ENCODE measurements around the gene PRUNE2. TPM values are rescaled to one million over a fixed set of nuclear protein-coding genes. Genes with fewer than 3 reads are reported as not detected.

Gene PRUNE2
- total and polyA plus RNA-seq, 4 donors: 1.3 to 4.5 (median 1.6) TPM

- no peaks in the 10 kb centered on the region for H3K36me3 ChIP-seq (ENCODE audit: control insufficient read depth in 4 of 4, insufficient read depth in 3 of 4, low read depth in 1 of 4, low read length in 3 of 4)
- TF ChIP-seq HNF4G (IDR thresholded peaks at IDR 0.05): no peak
- no peak for TF ChIP-seq CTCF (IDR thresholded peaks at IDR 0.05; ENCODE audit: low read depth, low read length, missing input control)
- TF ChIP-seq TAF1 (conservative IDR thresholded peaks at IDR 0.05): no peak
- TF ChIP-seq RAD21 (IDR thresholded peaks at IDR 0.05): no peak
- no peak for TF ChIP-seq RXRA (IDR thresholded peaks at IDR 0.05)
- no peak for TF ChIP-seq FOXA2 (IDR thresholded peaks at IDR 0.05)
- TF ChIP-seq FOXA1 (IDR thresholded peaks at IDR 0.05): no peak
- TF ChIP-seq REST (IDR thresholded peaks at IDR 0.05): no peak
- TF ChIP-seq YY1 (IDR thresholded peaks at IDR 0.05): no peak
- TF ChIP-seq GABPA (IDR thresholded peaks at IDR 0.05 in 1 of 2, conservative IDR thresholded peaks at IDR 0.05 in 1 of 2): no peak
- no peak for TF ChIP-seq SP1 (IDR thresholded peaks at IDR 0.05)
- no peak for TF ChIP-seq JUND (IDR thresholded peaks at IDR 0.05)
- TF ChIP-seq, protein P1, sequence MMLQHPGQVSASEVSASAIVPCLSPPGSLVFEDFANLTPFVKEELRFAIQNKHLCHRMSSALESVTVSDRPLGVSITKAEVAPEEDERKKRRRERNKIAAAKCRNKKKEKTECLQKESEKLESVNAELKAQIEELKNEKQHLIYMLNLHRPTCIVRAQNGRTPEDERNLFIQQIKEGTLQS (IDR thresholded peaks at IDR 0.05): no peak
- no peak for TF ChIP-seq HNF4A (conservative IDR thresholded peaks at IDR 0.05)
- TF ChIP-seq EGR1 (IDR thresholded peaks at IDR 0.05; ENCODE audit: low read depth in 2 of 2): no peak
- no peak for TF ChIP-seq ZBTB33 (IDR thresholded peaks at IDR 0.05)
- no peak overlapping the region for H3K27ac ChIP-seq (ENCODE audit: low read depth in 1 of 2, low read length in 2 of 2)
- no peaks in the 10 kb centered on the region for H3K4me1 ChIP-seq (ENCODE audit: control insufficient read depth in 4 of 4, insufficient read depth in 4 of 4, low read length in 3 of 4)
- no peak overlapping the region for H3K9ac ChIP-seq (ENCODE audit: low read depth in 1 of 2, low read length in 2 of 2)
- WGBS: 59% methylated on average over 5 of the region's 5 CpGs
- no peaks in the 10 kb centered on the region for H3K27me3 ChIP-seq (ENCODE audit: control insufficient read depth in 4 of 4, insufficient read depth in 4 of 4, low read length in 3 of 4)
- DNase-seq (ENCODE audit: low spot score): no peak
- H3K9me3 ChIP-seq (ENCODE audit: control insufficient read depth in 4 of 4, low read length in 3 of 4): peaks cover 0 to 8% (median 3%) of the 10 kb centered on the region in 4 donors
- no peak overlapping the region for H3K4me3 ChIP-seq (ENCODE audit: low read depth in 1 of 3, low read length in 3 of 3)
These were observed 164.4 kb downstream of the PRUNE2 start for GRCh38 chr9:76741524-76741923.

DNA sequence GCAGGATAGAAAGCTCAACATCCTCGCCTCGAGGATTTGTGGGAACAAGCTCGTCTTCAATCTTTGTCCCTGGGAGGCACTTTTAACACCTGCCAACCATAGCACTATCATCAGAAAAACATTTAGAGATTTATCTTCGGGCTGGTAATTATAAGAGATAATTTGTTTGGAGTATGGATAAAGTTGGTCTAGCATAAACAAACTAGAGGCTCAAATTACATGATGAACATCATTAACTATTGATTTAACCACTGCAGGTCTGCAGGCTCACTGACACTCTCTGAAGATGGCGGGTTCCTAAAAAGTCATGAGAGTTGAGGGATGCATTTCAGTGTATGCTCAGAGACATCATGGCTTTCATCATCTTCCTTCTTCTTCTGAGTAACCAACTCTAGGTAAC lies 167.5 kb downstream of the PRUNE2 start:
- no peak overlapping the region for H3K4me3 ChIP-seq (ENCODE audit: low read depth in 1 of 3, low read length in 3 of 3)
- H3K9me3 ChIP-seq (ENCODE audit: control insufficient read depth in 4 of 4, low read length in 3 of 4): no peaks in the 10 kb centered on the region
- no peak for TF ChIP-seq HNF4G (IDR thresholded peaks at IDR 0.05)
- WGBS: 70% methylated on average over 5 of the region's 5 CpGs
- H3K27ac ChIP-seq (ENCODE audit: low read depth in 1 of 2, low read length in 2 of 2): no peak overlapping the region
- H3K9ac ChIP-seq (ENCODE audit: low read depth in 1 of 2, low read length in 2 of 2): no peak overlapping the region
- no peak for DNase-seq (ENCODE audit: low spot score)
- no peaks in the 10 kb centered on the region for H3K4me1 ChIP-seq (ENCODE audit: control insufficient read depth in 4 of 4, insufficient read depth in 4 of 4, low read length in 3 of 4)
- no peaks in the 10 kb centered on the region for H3K27me3 ChIP-seq (ENCODE audit: control insufficient read depth in 4 of 4, insufficient read depth in 4 of 4, low read length in 3 of 4)
- no peaks in the 10 kb centered on the region for H3K36me3 ChIP-seq (ENCODE audit: control insufficient read depth in 4 of 4, insufficient read depth in 3 of 4, low read depth in 1 of 4, low read length in 3 of 4)
